SK-N-SH treated with all-trans-retinoic acid at 6 μM for 48 hours (cell line): ENCODE measurements around the gene AADAT.

ENCODE experiments used
- ARNTL ChIP-seq: fragments of 450-650 bp; formaldehyde crosslinking; IDR thresholded peaks from 2 replicates; pipeline ENCODE4 v1.5.0; 2020; ENCODE audit warnings: low read depth, mild to moderate bottlenecking, moderate library complexity, borderline replicate concordance
- BACH2 ChIP-seq: fragments of 250-450 bp; sonication (Bioruptor Pico); IDR thresholded peaks from 2 replicates; pipeline ENCODE4 v1.9.0; 2021; ENCODE audit warnings: mild to moderate bottlenecking, borderline replicate concordance
- CSDC2 ChIP-seq: fragments of 250-450 bp; sonication (Bioruptor Pico); IDR thresholded peaks from 2 replicates; pipeline ENCODE4 v1.5.0; 2020; ENCODE audit warnings: mild to moderate bottlenecking, moderate library complexity
- PPARA ChIP-seq: fragments of 250-450 bp; sonication (Bioruptor Pico); IDR thresholded peaks from 2 replicates; pipeline ENCODE4 v1.5.0; 2020; ENCODE audit warnings: mild to moderate bottlenecking, borderline replicate concordance
- RARB ChIP-seq: fragments of 250-450 bp; sonication (Bioruptor Pico); IDR thresholded peaks from 2 replicates; pipeline ENCODE4 v1.8.0; 2021; ENCODE audit warnings: mild to moderate bottlenecking, moderate library complexity
- SNAI2 ChIP-seq: fragments of 250-450 bp; sonication (Bioruptor Pico); IDR thresholded peaks from 2 replicates; pipeline ENCODE4 v1.5.0; 2020; ENCODE audit warnings: mild to moderate bottlenecking, moderate library complexity
- TOX ChIP-seq: fragments of 250-450 bp; sonication (Bioruptor Pico); IDR thresholded peaks from 2 replicates; pipeline ENCODE4 v1.8.0; 2021; ENCODE audit warnings: mild to moderate bottlenecking, moderate library complexity, borderline replicate concordance
- ZFP3 ChIP-seq: fragments of 250-450 bp; sonication (Bioruptor Pico); IDR thresholded peaks from 2 replicates; pipeline ENCODE4 v1.5.0; 2020; ENCODE audit warnings: mild to moderate bottlenecking, moderate library complexity
- ZNF565 ChIP-seq: fragments of 450-650 bp; formaldehyde crosslinking; conservative IDR thresholded peaks from 2 replicates; pipeline ENCODE4 v1.5.0; 2020; ENCODE audit warnings: low read depth, mild to moderate bottlenecking, moderate library complexity
- ZNF70 ChIP-seq: fragments of 450-650 bp; formaldehyde crosslinking; IDR thresholded peaks from 2 replicates; pipeline ENCODE4 v1.5.0; 2020; ENCODE audit warnings: mild to moderate bottlenecking, moderate library complexity
- TF ChIP-seq, protein P1 (sequence below): fragments of 250-450 bp; sonication (Bioruptor Pico); IDR thresholded peaks from 2 replicates; pipeline ENCODE4 v1.8.0; 2020; ENCODE audit warnings: mild to moderate bottlenecking, moderate library complexity, borderline replicate concordance
- TF ChIP-seq, protein P2 (sequence below): fragments of 250-450 bp; sonication (Bioruptor Pico); IDR thresholded peaks from 2 replicates; pipeline ENCODE4 v1.8.0; 2021; ENCODE audit warnings: low read depth, mild to moderate bottlenecking, moderate library complexity, borderline replicate concordance
- TF ChIP-seq, protein P3 (sequence below): fragments of 250-450 bp; sonication (Bioruptor Pico); IDR thresholded peaks from 2 replicates; pipeline ENCODE4 v1.5.1; 2020; ENCODE audit warnings: low read depth, mild to moderate bottlenecking, moderate library complexity

DNA sequence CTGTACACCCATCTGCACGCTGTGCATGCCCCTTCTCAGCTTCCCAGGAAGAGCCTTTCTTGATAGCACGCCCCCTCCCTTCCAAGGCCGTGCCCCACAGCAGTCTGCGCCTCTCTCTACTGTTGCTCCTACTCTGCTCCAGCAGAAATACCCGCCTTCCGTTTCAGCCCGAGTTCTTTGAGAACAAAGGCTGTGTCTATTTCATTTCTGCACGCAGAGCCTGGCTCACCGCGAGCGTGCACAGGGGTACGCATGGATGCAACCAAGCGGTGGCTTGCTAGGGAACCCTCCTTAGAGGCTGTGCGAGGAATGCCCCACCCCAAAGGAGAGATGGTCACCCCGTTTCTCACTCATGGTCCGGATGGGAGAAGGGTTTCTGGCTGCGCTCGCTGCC lies 485 bp downstream of the AADAT start:
- TF ChIP-seq CSDC2 (no peak), ZNF70 (CRISPR knock-in tag) (no peak), ZFP3 (CRISPR knock-in tag) (no peak), ARNTL (CRISPR knock-in tag) (no peak), RARB (CRISPR knock-in tag) (no peak), ZNF565 (no peak), TOX (no peak), SNAI2 (CRISPR knock-in tag) (no peak), BACH2 (no peak), PPARA (CRISPR knock-in tag) (no peak)
- TF ChIP-seq, protein P1, sequence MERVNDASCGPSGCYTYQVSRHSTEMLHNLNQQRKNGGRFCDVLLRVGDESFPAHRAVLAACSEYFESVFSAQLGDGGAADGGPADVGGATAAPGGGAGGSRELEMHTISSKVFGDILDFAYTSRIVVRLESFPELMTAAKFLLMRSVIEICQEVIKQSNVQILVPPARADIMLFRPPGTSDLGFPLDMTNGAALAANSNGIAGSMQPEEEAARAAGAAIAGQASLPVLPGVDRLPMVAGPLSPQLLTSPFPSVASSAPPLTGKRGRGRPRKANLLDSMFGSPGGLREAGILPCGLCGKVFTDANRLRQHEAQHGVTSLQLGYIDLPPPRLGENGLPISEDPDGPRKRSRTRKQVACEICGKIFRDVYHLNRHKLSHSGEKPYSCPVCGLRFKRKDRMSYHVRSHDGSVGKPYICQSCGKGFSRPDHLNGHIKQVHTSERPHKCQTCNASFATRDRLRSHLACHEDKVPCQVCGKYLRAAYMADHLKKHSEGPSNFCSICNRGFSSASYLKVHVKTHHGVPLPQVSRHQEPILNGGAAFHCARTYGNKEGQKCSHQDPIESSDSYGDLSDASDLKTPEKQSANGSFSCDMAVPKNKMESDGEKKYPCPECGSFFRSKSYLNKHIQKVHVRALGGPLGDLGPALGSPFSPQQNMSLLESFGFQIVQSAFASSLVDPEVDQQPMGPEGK (CRISPR knock-in tag) = no peak
- TF ChIP-seq, protein P2, sequence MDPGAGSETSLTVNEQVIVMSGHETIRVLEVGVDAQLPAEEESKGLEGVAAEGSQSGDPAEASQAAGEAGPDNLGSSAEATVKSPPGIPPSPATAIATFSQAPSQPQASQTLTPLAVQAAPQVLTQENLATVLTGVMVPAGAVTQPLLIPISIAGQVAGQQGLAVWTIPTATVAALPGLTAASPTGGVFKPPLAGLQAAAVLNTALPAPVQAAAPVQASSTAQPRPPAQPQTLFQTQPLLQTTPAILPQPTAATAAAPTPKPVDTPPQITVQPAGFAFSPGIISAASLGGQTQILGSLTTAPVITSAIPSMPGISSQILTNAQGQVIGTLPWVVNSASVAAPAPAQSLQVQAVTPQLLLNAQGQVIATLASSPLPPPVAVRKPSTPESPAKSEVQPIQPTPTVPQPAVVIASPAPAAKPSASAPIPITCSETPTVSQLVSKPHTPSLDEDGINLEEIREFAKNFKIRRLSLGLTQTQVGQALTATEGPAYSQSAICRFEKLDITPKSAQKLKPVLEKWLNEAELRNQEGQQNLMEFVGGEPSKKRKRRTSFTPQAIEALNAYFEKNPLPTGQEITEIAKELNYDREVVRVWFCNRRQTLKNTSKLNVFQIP = no peak
- TF ChIP-seq, protein P3, sequence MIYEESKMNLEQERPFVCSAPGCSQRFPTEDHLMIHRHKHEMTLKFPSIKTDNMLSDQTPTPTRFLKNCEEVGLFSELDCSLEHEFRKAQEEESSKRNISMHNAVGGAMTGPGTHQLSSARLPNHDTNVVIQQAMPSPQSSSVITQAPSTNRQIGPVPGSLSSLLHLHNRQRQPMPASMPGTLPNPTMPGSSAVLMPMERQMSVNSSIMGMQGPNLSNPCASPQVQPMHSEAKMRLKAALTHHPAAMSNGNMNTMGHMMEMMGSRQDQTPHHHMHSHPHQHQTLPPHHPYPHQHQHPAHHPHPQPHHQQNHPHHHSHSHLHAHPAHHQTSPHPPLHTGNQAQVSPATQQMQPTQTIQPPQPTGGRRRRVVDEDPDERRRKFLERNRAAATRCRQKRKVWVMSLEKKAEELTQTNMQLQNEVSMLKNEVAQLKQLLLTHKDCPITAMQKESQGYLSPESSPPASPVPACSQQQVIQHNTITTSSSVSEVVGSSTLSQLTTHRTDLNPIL (CRISPR knock-in tag) = no peak
